Choroid plexus epithelial cell (primary cell): ENCODE measurements around the gene PLPP3.

Experiments used
- DNase-seq: peaks from one replicate; pipeline ENCODE4 v3.0.0-alpha.2; 2010; ENCODE audit warnings: low read depth
- H3K4me3 ChIP-seq: 2 replicates; pipeline ENCODE4 v1.5.1; 2011; ENCODE audit warnings: low read depth, mild to moderate bottlenecking, control low read depth, low read length, moderate library complexity
- TF ChIP-seq, protein P1 (sequence below): conservative IDR thresholded peaks from 2 replicates; pipeline ENCODE4 v1.5.1; 2011; ENCODE audit warnings: low read depth, mild to moderate bottlenecking, control low read depth, inconsistent platforms, low read length, moderate library complexity

PLPP3 gene

DNA sequence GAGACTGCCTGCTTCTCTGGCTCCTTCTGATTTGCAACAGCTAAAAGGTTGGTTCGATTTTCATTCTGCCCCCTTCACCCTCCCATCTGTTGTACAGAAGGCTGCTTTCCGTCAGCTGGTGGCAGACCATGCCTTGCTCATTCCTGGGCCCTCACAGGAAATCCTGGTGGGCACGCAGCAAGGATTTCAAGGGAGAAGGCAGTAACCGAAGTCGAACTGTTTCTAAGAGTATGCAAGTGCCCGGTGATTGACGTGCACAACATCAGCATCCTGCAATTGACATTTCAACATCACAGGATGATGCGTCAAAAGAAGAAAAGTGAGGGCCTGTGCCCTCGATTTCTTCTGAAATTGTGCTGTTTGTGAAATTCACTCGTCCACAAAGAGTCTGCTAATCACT lies 83.8 kb downstream of the PLPP3 start:
- TF ChIP-seq, protein P1, sequence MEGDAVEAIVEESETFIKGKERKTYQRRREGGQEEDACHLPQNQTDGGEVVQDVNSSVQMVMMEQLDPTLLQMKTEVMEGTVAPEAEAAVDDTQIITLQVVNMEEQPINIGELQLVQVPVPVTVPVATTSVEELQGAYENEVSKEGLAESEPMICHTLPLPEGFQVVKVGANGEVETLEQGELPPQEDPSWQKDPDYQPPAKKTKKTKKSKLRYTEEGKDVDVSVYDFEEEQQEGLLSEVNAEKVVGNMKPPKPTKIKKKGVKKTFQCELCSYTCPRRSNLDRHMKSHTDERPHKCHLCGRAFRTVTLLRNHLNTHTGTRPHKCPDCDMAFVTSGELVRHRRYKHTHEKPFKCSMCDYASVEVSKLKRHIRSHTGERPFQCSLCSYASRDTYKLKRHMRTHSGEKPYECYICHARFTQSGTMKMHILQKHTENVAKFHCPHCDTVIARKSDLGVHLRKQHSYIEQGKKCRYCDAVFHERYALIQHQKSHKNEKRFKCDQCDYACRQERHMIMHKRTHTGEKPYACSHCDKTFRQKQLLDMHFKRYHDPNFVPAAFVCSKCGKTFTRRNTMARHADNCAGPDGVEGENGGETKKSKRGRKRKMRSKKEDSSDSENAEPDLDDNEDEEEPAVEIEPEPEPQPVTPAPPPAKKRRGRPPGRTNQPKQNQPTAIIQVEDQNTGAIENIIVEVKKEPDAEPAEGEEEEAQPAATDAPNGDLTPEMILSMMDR, result no peak
- DNase-seq, result no peak
- H3K4me3 ChIP-seq, result no peak overlapping the region

DNA sequence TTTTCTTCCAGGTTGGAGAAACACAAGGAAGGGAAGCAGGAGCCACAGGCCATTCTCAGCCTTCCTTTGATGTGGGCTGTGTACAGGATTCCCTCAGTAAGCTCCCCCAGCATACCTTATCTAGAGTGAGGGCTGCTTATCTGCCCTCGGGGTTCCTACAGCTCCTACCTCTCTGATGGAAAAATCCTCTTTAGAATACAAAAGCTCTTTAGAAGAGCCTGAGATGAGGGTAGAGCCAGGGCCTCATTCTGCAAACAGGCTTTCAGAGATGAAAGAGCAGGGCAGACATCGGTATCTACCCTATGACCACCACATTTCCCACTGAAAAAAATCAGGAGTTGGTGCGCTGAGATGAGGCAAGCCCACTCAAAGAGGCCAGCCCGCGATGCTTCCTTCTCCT lies 85.1 kb downstream of the PLPP3 start:
- TF ChIP-seq, protein P1, result no peak
- DNase-seq, result no peak
- H3K4me3 ChIP-seq, result no peak overlapping the region

DNA sequence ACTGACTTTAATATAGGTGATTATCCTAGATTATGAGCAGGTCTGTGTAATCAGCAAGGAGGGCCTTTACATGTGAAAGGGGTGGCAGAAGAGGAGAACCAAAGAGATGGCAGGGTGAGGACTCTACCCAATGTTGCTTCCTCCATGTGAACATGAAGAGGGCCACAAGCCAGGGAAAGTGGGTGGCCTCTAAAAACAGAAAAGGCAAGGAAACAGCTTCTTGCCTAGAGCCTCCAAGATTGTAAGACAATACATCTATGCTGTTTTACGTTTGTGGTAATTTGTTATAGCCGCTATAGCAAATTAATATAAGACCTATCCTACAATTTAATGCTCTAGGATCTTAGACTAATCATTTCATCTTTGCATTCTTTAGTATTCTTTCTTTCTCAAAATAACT lies 85.5 kb downstream of the PLPP3 start:
- TF ChIP-seq, protein P1, result no peak
- no peak for DNase-seq
- H3K4me3 ChIP-seq, result no peak overlapping the region

DNA sequence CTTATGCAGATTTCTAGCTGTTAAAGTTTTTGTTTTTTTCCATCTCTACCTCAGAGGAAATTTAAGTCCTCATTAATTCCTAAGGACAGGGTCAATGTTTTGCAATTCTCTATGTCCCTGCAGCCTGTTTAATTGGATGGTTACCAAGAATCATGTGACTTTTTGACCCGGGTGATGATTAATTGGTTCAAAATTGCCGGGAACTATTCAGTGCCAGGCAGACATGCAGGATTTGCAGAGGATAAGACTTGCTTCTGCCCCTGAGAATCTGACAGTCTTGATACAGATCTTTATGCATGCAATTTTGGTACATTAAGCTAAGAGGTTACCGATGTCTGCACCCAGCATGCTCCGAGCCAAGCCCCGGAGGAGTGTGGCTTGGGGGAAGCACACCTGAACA lies 87.9 kb downstream of the PLPP3 start:
- H3K4me3 ChIP-seq, result no peak overlapping the region
- TF ChIP-seq, protein P1, result no peak
- peak; percentile 79 for DNase-seq

DNA sequence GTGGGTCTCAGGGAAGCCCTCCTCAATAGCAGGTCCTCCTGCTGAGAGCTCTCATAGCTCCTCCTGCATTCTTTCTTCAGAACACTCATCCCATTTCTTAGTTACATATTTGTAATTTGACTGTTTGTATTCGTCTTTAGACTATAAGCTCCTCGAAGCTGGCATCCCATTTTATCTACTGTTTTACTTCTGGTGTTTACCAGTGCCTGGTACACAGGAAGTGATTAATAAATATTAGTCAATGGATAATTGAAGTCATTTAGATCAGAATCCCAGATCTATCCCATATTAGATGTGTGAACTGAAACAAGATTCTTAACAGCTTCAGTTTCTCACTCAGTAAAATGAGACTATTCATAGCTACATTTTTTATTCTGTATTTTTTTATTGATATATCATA lies 88.7 kb downstream of the PLPP3 start:
- TF ChIP-seq, protein P1, result no peak
- peak; percentile 15 for DNase-seq
- H3K4me3 ChIP-seq, result no peak overlapping the region

DNA sequence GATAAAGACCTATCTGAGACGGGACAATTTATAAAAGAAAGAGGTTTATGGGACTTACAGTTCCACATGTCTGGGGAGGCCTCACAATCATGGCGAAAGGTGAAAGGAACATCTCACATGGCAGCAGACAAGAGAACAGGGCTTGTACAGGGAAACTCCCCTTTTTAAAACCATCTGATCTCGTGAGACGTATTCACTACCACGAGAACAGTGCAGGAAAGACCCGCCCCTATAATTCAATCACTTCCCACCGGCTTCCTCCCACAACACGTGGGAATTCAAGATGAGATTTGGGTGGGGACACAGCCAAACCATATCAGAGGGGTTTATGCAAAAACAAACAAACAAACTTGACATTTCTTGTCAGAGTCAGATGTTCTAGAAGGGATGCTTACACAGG lies 89.7 kb downstream of the PLPP3 start:
- TF ChIP-seq, protein P1, result no peak
- DNase-seq, result no peak
- no peak overlapping the region for H3K4me3 ChIP-seq

DNA sequence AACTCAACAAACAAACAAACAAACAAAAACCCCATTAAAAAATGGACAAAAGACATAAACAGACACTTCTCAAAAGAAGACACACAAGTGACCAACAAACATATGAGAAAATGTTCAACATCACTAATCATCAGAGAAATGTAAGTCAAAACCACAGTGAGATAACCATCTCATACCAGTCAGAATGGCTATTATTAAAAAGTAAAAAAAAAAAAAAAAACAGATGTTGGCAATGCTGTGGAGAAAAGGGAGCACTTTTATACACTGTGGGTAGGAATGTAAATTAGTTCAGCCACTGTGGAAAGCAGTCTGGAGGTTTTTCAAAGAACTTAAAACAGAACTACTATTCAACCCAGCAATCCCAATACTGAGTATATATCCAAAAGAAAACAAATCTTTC lies 94.7 kb downstream of the PLPP3 start:
- H3K4me3 ChIP-seq, result no peak overlapping the region
- TF ChIP-seq, protein P1, result no peak
- DNase-seq, result no peak
